ENCODE data around the gene HSF2.
"Not testable (repeated sequence)": the region's sequence is repeated elsewhere in the genome, so short reads cannot be mapped to it uniquely, and the experiment has no call there.

HSF2 gene

GRCh38 chr6:122459240-122459639 is 59.8 kb downstream of the HSF2 start:
- DNase-seq = no peak

GRCh38 chr6:122459865-122460416 is 60.5 kb downstream of the HSF2 start:
- not testable (repeated sequence) for DNase-seq

- DNase-seq = no peak
Measured at GRCh38 chr6:122461885-122462284, 62.4 kb downstream of the HSF2 start.

- DNase-seq = peak; percentile 87
Measured at GRCh38 chr6:122471107-122472021, 71.9 kb downstream of the HSF2 start, which contains the start of gene SERINC1. TSS of gene SERINC1 (minus strand) at chr6:122471807. CDS start at chr6:122471737, 70 bp downstream.

GRCh38 chr6:122472022-122472340 is 72.5 kb downstream of the HSF2 start:
- no peak for DNase-seq

GRCh38 chr6:122476131-122476530 is 76.7 kb downstream of the HSF2 start:
- DNase-seq = peak; percentile 8

- DNase-seq = no peak
Measured at GRCh38 chr6:122482750-122483080, 83.3 kb downstream of the HSF2 start.

Data from DMS79 treated with DMSO at 0.1 percent for 48 hours (cell line).